IMR-90 (cell line): Measurements from ENCODE around the gene ARX. TPM values are rescaled to one million over a fixed set of nuclear protein-coding genes. Genes with fewer than 3 reads are reported as not detected.

Experiments
- ATAC-seq: fragments of 200-7000 bp; cut with Tn5 transposase; 2 replicates; pipeline ENCODE4 v1.9.1; 2020; ENCODE audit warnings: low read depth, mild to moderate bottlenecking, moderate library complexity
- BruUV-seq: library from RNA; stranded (reverse); fragments of 400-500 nt; replicated peaks from 2 replicates; lab custom pipeline; 2021; lab: Mats Ljungman, UMichigan
- CTCF ChIA-PET: fragments of 300-600 bp; formaldehyde crosslinking; extraction: SDS; loops from one replicate; lab custom pipeline; 2021; ENCODE audit warnings: antibody characterized with exemption; lab: Yijun Ruan, JAX
- POLR2A ChIA-PET: fragments of 300-600 bp; sonication (Branson Sonifier 250); formaldehyde crosslinking; loops from one replicate; lab custom pipeline; 2022; ENCODE audit warnings: antibody characterized with exemption; ENCODE audit not compliant: unreplicated experiment; lab: Charles Lee
- DNase-seq: peaks from one replicate; pipeline ENCODE4 v3.0.0; 2013
- H2AFZ ChIP-seq: replicated peaks from 2 replicates; pipeline ENCODE3; 2013; ENCODE audit warnings: low read length, mild to moderate bottlenecking; ENCODE audit not compliant: poor library complexity
- H2AK5ac ChIP-seq: 2 replicates; pipeline ENCODE4 v1.6.1; 2013; ENCODE audit warnings: low read depth, low read length, inconsistent platforms
- H2AK9ac ChIP-seq: replicated peaks from 2 replicates; pipeline ENCODE3; 2013; ENCODE audit warnings: mild to moderate bottlenecking, low read depth, low read length, moderate library complexity; ENCODE audit not compliant: poor library complexity
- H2BK120ac ChIP-seq: 2 replicates; pipeline ENCODE4 v1.6.1; 2013; ENCODE audit warnings: low read depth, low read length, inconsistent platforms
- H2BK15ac ChIP-seq: 3 replicates; pipeline ENCODE4 v1.6.1; 2013; ENCODE audit warnings: low read depth, low read length, inconsistent platforms
- H2BK20ac ChIP-seq: 2 replicates; pipeline ENCODE4 v1.6.1; 2013; ENCODE audit warnings: low read depth, mild to moderate bottlenecking, inconsistent platforms, low read length, moderate library complexity
- H2BK5ac ChIP-seq: 2 replicates; pipeline ENCODE4 v1.6.1; 2013; ENCODE audit warnings: mild to moderate bottlenecking, low read depth, low read length, inconsistent platforms; ENCODE audit not compliant: poor library complexity, severe bottlenecking
- H3K14ac ChIP-seq: replicated peaks from 2 replicates; pipeline ENCODE4 v1.6.1; 2013; ENCODE audit warnings: low read depth, low read length, inconsistent platforms
- H3K18ac ChIP-seq: 2 replicates; pipeline ENCODE4 v1.6.1; 2013; ENCODE audit warnings: low read depth, low read length, control low read depth
- H3K23ac ChIP-seq: 2 replicates; pipeline ENCODE4 v1.6.1; 2013; ENCODE audit warnings: low read depth, low read length, inconsistent platforms
- H3K27ac ChIP-seq: 2 replicates; pipeline ENCODE4 v1.5.1; 2013; ENCODE audit warnings: mild to moderate bottlenecking, control low read depth, low read length; ENCODE audit not compliant: insufficient read depth
- H3K27me3 ChIP-seq: 2 replicates; pipeline ENCODE4 v1.6.1; 2013; ENCODE audit warnings: low read length; ENCODE audit not compliant: control insufficient read depth, insufficient read depth
- H3K36me3 ChIP-seq: 2 replicates; pipeline ENCODE4 v1.6.1; 2013; ENCODE audit warnings: low read length, mixed read lengths; ENCODE audit not compliant: control insufficient read depth, insufficient read depth
- H3K4ac ChIP-seq: 2 replicates; pipeline ENCODE4 v1.6.1; 2013; ENCODE audit warnings: low read depth, low read length, inconsistent platforms
- H3K4me1 ChIP-seq: 2 replicates; pipeline ENCODE4 v1.6.1; 2013; ENCODE audit warnings: low read length, mixed read lengths; ENCODE audit not compliant: control insufficient read depth, insufficient read depth
- H3K4me2 ChIP-seq: 2 replicates; pipeline ENCODE4 v1.6.1; 2013; ENCODE audit warnings: low read depth, mild to moderate bottlenecking, control low read depth, low read length, moderate library complexity
- H3K4me3 ChIP-seq: 2 replicates; pipeline ENCODE4 v1.5.1; 2013; ENCODE audit warnings: low read depth, mild to moderate bottlenecking, control low read depth, low read length, moderate library complexity; ENCODE audit not compliant: insufficient read depth
- H3K56ac ChIP-seq: 2 replicates; pipeline ENCODE4 v1.6.1; 2013; ENCODE audit warnings: low read length, inconsistent platforms; ENCODE audit not compliant: insufficient read depth; ENCODE audit errors: extremely low read depth
- H3K79me1 ChIP-seq, 2 experiments: 2 replicates each; pipeline ENCODE4 v1.6.1; 2013; ENCODE audit warnings: low read length in 2 of 2, inconsistent platforms in 1 of 2, low read depth in 1 of 2
- H3K9ac ChIP-seq: 2 replicates; pipeline ENCODE4 v1.6.1; 2013; ENCODE audit warnings: low read depth, low read length, control low read depth
- H3K9me1 ChIP-seq: 2 replicates; pipeline ENCODE4 v1.6.1; 2013; ENCODE audit warnings: low read length, inconsistent platforms; ENCODE audit not compliant: insufficient read depth
- H3K9me3 ChIP-seq: 2 replicates; pipeline ENCODE4 v1.6.1; 2013; ENCODE audit warnings: low read length; ENCODE audit not compliant: control insufficient read depth, insufficient read depth
- H4K20me1 ChIP-seq: 2 replicates; pipeline ENCODE4 v1.6.1; 2013; ENCODE audit warnings: low read length, inconsistent platforms; ENCODE audit not compliant: insufficient read depth
- H4K5ac ChIP-seq: 2 replicates; pipeline ENCODE4 v1.6.1; 2013; ENCODE audit warnings: mild to moderate bottlenecking, low read depth, low read length, control low read depth
- H4K8ac ChIP-seq, 2 experiments: 2 replicates each; pipeline ENCODE4 v1.6.1; 2013; ENCODE audit warnings: low read depth in 2 of 2, low read length in 2 of 2, control low read depth in 1 of 2, inconsistent platforms in 1 of 2
- H4K91ac ChIP-seq: 2 replicates; pipeline ENCODE4 v1.6.1; 2013; ENCODE audit warnings: low read depth, low read length, inconsistent platforms; ENCODE audit not compliant: insufficient read depth
- BHLHE40 ChIP-seq: fragments of 150-350 bp; IDR thresholded peaks from 2 replicates; pipeline ENCODE4 v1.6.1; 2016; ENCODE audit warnings: mild to moderate bottlenecking, low read depth, low read length
- CEBPB ChIP-seq: IDR thresholded peaks from 2 replicates; pipeline ENCODE4 v1.6.1; 2012; ENCODE audit warnings: low read depth, low read length, improper control_type of control experiment
- ELK1 ChIP-seq: fragments of 150-350 bp; IDR thresholded peaks from 2 replicates; pipeline ENCODE4 v1.6.1; 2016; ENCODE audit warnings: low read depth, mild to moderate bottlenecking, low read length, moderate library complexity, borderline replicate concordance
- MXI1 ChIP-seq: IDR thresholded peaks from 2 replicates; pipeline ENCODE4 v1.6.1; 2012; ENCODE audit warnings: low read depth, mild to moderate bottlenecking, low read length, moderate library complexity, borderline replicate concordance
- NFE2L2 ChIP-seq: fragments of 150-350 bp; IDR thresholded peaks from 2 replicates; pipeline ENCODE4 v1.6.1; 2016; ENCODE audit warnings: low read depth, mild to moderate bottlenecking, low read length
- RFX5 ChIP-seq: IDR thresholded peaks from 2 replicates; pipeline ENCODE4 v1.8.0; 2012; ENCODE audit warnings: low read depth, mild to moderate bottlenecking, low read length, moderate library complexity
- SMC3 ChIP-seq: fragments of 150-350 bp; IDR thresholded peaks from 2 replicates; pipeline ENCODE4 v1.6.1; 2016; ENCODE audit warnings: low read depth, mild to moderate bottlenecking, antibody characterized with exemption, low read length, moderate library complexity
- USF2 ChIP-seq: fragments of 150-350 bp; IDR thresholded peaks from 2 replicates; pipeline ENCODE4 v1.6.1; 2017; ENCODE audit warnings: mild to moderate bottlenecking, antibody characterized with exemption, low read length, low read depth
- WGBS, 2 experiments: methylation state at CpG; one replicate each; pipeline versions ENCODE4 v1.1.5 to v1.1.7; 2013; ENCODE audit warnings: missing lambda C conversion rate in 2 of 2; ENCODE audit not compliant: insufficient read length in 1 of 2; ENCODE audit errors: extremely low coverage in 2 of 2; 5-methylcytosine and 5-hydroxymethylcytosine counted together
- dilution Hi-C: fragments of 300-500 bp; cut with HindIII; formaldehyde crosslinking; loops from one replicate; pipeline ENCODE4 v1.14.3; 2018; ENCODE audit warnings: low sequenced_read_pairs; ENCODE audit not compliant: unreplicated experiment
- in situ Hi-C: fragments of 300-500 bp; cut with MboI; formaldehyde crosslinking; loops from 3 replicates; pipeline ENCODE4 v1.14.3; 2019; ENCODE audit warnings: low sequenced_read_pairs, inconsistent platforms, mixed read lengths
- intact Hi-C: fragments of 100-400 bp; cut with micrococcal nuclease; formaldehyde crosslinking; loops from 2 replicates; pipeline ENCODE4 v1.10.0; 2022
- polyA plus RNA-seq, 3 experiments: library from polyadenylated mRNA; depleted of rRNA; stranded (reverse); fragments of >200 nt; gene quantifications; 2 replicates each; pipeline ENCODE4 v1.2.3, GENCODE V29; 2012; ENCODE audit warnings: low replicate concordance in 1 of 3
- total RNA-seq: library from RNA; depleted of rRNA; stranded (reverse); fragments of >200 nt; gene quantifications from 2 replicates; pipeline ENCODE4 v1.2.3, GENCODE V29; 2012

Gene ARX
- total and polyA plus RNA-seq, 2 of the 4 experiments (the other 2 are of a cell fraction): not detected

DNA sequence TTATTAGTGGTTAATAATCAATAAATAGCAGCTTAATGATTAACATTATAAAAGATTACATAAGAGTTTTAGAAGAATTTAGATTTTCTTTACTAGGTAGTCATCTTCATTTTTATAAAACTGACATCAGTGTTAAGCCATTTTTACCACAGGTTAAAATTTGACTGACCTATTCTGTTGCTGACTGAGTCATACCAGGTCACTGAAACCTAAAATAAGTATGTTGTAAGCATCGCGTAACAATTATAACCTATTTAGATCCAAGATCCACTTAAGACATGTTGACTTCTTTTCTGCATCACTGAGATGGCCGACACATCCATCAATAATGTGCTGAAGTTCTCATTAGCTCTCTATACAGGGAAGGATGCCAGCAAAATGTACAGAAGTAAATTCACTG, 36.7 kb downstream of the ARX start:
- BruUV-seq: no TSS peak
- intact Hi-C loops: no loop called here
- DNase-seq: peak; percentile 11

More for the DNA sequence above, 36.7 kb downstream of the ARX start:
- H2BK120ac ChIP-seq: no peak overlapping the region
- H4K5ac ChIP-seq: no peak overlapping the region
- no peak overlapping the region for H2AK9ac ChIP-seq
- no peaks in the 10 kb centered on the region for H3K27me3 ChIP-seq
- no peak overlapping the region for H4K8ac ChIP-seq
- H3K27ac ChIP-seq: no peak overlapping the region
- TF ChIP-seq BHLHE40 (no peak), CEBPB (no peak), ELK1 (no peak), MXI1 (no peak), USF2 (no peak), SMC3 (no peak), NFE2L2 (no peak), RFX5 (no peak)
- no peak overlapping the region for H3K4ac ChIP-seq
- 0 out of 2 replicates have a peak, but pooled peaks cover 3% of the 10 kb centered on the region for H3K9me1 ChIP-seq
- dilution Hi-C loops (no loop called here), in situ Hi-C loops (no loop called here)
- H3K56ac ChIP-seq: no peak overlapping the region
- H3K23ac ChIP-seq: no peak overlapping the region
- H3K4me2 ChIP-seq: no peak overlapping the region
- no peak overlapping the region for H3K9ac ChIP-seq
- no peak overlapping the region for H3K4me3 ChIP-seq
- H3K4me1 ChIP-seq: no peaks in the 10 kb centered on the region; the same call in 1 of the 2 replicates
- ChIA-PET POLR2A (no interaction called here), CTCF (no interaction called here)
- no peaks in the 10 kb centered on the region for H3K79me1 ChIP-seq
- no peak overlapping the region for H2BK5ac ChIP-seq
- H3K18ac ChIP-seq: no peak overlapping the region
- ATAC-seq: no peak
- H3K9me3 ChIP-seq: no peaks in the 10 kb centered on the region
- H2AK5ac ChIP-seq: no peak overlapping the region
- H3K36me3 ChIP-seq: no peaks in the 10 kb centered on the region
- no peak overlapping the region for H3K14ac ChIP-seq
- no peak overlapping the region for H4K91ac ChIP-seq
- no peaks in the 10 kb centered on the region for H4K20me1 ChIP-seq
- no CpG with 5 or more reads among the region's 3 CpGs for WGBS, 2 experiments
- no peak overlapping the region for H2AFZ ChIP-seq
- no peak overlapping the region for H2BK15ac ChIP-seq
- H2BK20ac ChIP-seq: no peak overlapping the region
